ENCODE measurements around the gene KATNB1. TPM values are rescaled to one million over a fixed set of nuclear protein-coding genes. Genes with fewer than 3 reads are reported as not detected.

Gene KATNB1
- total RNA-seq, 1 donor from 2014 or later: 18.0 TPM

DNA sequence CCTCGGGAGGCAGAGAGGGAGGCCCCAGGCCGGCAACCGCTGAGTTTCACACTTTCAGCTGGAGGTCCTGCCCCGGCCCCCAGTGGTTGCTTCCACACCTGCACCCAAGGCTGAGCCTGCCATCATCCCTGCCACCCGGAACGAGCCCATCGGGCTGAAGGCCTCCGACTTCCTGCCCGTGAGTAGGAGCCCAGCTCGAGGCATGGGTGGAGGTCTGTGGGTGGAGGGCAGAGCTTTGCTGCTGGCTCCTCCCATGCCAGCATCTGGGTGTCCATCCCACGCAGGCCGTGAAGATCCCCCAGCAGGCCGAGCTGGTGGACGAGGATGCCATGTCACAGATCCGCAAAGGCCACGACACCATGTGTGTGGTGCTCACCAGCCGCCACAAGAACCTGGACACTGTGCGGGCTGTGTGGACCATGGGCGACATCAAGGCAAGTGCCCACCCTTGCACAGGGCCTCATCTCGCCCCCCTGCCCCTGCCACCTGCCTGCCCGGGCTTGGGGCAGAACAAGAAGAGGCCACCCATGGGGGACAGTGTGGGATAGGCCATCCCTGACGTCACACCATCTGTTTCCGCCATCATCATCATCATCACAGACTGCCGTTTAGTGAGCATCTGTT is 19.6 kb downstream of the KATNB1 start:
- DNase-seq: peak; percentile 44
- no peak overlapping the region for H3K27ac ChIP-seq
- H3K36me3 ChIP-seq: peaks cover 57% of the 10 kb centered on the region
- intact Hi-C loops (cut with DNase I): no loop called here
- H3K4me3 ChIP-seq: no peak overlapping the region
- no peaks in the 10 kb centered on the region for H3K9me3 ChIP-seq
- ATAC-seq: no peak
- TF ChIP-seq, protein P1, sequence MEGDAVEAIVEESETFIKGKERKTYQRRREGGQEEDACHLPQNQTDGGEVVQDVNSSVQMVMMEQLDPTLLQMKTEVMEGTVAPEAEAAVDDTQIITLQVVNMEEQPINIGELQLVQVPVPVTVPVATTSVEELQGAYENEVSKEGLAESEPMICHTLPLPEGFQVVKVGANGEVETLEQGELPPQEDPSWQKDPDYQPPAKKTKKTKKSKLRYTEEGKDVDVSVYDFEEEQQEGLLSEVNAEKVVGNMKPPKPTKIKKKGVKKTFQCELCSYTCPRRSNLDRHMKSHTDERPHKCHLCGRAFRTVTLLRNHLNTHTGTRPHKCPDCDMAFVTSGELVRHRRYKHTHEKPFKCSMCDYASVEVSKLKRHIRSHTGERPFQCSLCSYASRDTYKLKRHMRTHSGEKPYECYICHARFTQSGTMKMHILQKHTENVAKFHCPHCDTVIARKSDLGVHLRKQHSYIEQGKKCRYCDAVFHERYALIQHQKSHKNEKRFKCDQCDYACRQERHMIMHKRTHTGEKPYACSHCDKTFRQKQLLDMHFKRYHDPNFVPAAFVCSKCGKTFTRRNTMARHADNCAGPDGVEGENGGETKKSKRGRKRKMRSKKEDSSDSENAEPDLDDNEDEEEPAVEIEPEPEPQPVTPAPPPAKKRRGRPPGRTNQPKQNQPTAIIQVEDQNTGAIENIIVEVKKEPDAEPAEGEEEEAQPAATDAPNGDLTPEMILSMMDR (IDR thresholded peaks at IDR 0.05): no peak
- H3K4me1 ChIP-seq: peaks cover 12% of the 10 kb centered on the region
- no peaks in the 10 kb centered on the region for H3K27me3 ChIP-seq (ENCODE audit: low read depth)

DNA sequence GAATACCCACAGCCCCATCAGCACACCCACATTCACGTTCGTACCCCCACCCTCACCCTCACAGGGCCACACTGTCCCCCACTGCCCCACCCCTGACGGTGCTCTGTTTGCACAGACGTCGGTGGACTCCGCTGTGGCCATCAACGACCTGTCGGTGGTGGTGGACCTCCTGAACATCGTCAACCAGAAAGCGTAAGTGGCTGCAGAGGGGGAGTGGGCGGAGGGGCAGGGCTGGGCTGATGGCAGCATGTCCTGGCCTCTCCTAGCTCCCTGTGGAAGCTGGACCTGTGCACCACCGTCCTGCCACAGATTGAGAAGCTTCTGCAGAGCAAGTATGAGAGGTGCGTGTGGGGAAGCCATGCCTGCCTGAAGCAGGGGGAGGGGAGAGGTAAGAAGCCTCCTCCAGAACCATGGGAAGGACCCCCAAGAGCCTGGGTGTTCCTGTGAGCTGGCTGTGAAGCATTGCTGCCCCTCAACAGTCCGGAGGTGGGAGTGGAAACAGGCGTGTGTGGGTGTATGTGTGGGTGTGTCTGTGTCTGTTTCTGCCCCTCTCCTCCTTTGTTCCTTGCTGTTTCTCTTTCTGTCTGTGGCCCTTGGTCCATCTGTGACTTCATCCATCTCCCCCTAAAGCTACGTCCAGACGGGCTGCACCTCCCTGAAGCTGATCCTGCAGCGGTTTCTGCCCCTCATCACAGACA is 20.3 kb downstream of the KATNB1 start:
- TF ChIP-seq, protein P1 (IDR thresholded peaks at IDR 0.05): no peak
- no peak overlapping the region for H3K4me3 ChIP-seq
- peaks cover 63% of the 10 kb centered on the region for H3K36me3 ChIP-seq
- ATAC-seq (no peak), DNase-seq (peak; percentile 35)
- H3K9me3 ChIP-seq: no peaks in the 10 kb centered on the region
- no peaks in the 10 kb centered on the region for H3K27me3 ChIP-seq (ENCODE audit: low read depth)
- intact Hi-C loops (cut with DNase I): no loop called here
- H3K4me1 ChIP-seq: peaks cover 12% of the 10 kb centered on the region
- H3K27ac ChIP-seq: no peak overlapping the region

DNA sequence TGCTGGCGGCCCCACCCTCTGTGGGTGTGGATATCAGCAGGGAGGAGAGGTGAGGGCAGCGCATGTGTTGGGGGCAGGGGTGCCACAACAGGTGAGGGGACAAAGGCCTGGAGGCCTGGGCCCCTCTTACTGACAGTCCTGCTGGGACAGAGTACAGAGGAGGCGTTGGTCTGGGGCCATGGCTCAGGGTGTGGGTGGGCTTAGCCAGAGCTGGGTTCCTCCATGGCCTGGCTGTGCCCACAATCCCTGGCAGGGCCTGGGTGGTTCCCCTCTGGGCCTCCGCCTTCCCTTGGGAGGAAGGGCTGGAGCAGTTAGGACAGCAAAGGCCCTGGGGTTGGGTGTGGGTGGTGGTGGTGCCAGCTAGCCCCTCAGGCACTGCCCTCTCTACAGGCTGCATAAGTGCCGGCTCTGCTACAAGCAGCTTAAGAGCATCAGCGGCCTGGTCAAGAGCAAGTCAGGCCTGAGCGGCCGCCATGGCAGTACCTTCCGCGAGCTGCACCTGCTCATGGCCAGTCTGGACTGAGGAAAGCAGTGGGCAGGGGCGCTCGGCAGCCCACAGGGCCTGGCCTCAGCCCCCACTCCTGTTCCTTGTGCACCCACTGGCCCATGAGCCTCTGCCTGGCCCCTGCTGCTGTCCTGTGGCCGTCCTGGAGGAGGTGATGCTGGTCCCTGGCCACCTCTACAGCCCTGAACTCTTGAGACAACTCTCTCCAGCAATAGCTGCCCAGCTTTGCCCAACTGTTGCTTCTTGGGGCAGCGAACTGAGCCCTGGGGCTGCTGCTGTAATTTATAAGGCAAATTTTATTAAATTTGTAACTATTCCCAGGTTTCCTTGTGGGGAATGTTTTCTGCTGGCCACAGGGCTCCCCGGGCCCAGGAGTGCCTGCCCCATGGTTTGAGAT is 21.1 kb downstream of the KATNB1 start:
- H3K4me3 ChIP-seq: no peak overlapping the region
- H3K4me1 ChIP-seq: peaks cover 12% of the 10 kb centered on the region
- H3K36me3 ChIP-seq: peaks cover 62% of the 10 kb centered on the region
- no peaks in the 10 kb centered on the region for H3K9me3 ChIP-seq
- no peak overlapping the region for H3K27ac ChIP-seq
- peak; percentile 43 for DNase-seq
- ATAC-seq: peak in 1 of 2 donors; percentile 5
- TF ChIP-seq, protein P1 (IDR thresholded peaks at IDR 0.05): no peak
- no peaks in the 10 kb centered on the region for H3K27me3 ChIP-seq (ENCODE audit: low read depth)
- intact Hi-C loops (cut with DNase I): no loop called here

DNA sequence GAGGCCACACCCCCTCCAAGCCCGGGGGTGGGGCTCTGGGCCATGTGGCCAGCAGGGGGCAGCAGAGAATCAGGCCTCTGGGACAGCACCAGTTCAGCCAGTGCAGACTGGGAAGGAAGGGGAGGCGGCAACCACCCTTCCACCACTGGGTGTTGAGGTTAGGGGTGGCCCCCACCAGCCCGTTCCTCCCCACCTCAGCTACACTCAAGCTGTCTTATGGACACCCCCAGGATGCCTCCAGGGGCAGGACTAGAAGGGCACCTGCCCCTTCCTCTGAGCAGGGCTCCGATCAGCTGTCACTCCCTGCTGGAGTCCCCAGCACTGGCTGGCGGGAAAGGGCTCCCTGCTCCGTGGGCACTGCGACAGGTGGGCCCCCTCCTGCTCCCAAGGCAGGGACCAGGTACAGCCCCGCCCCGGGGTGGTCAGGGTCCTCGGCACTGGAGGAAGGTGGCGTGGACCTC is 21.8 kb downstream of the KATNB1 start:
- H3K27me3 ChIP-seq (ENCODE audit: low read depth): no peaks in the 10 kb centered on the region
- H3K36me3 ChIP-seq: peaks cover 62% of the 10 kb centered on the region
- peak; percentile 89 to 91 for ATAC-seq
- no peak overlapping the region for H3K4me3 ChIP-seq
- intact Hi-C loops (cut with DNase I): no loop called here
- TF ChIP-seq, protein P1 (IDR thresholded peaks at IDR 0.05): peak; percentile 97
- peak overlapping the region; percentile 49 for H3K27ac ChIP-seq
- peaks cover 12% of the 10 kb centered on the region for H3K4me1 ChIP-seq
- no peaks in the 10 kb centered on the region for H3K9me3 ChIP-seq
- DNase-seq: peak; percentile 90

DNA sequence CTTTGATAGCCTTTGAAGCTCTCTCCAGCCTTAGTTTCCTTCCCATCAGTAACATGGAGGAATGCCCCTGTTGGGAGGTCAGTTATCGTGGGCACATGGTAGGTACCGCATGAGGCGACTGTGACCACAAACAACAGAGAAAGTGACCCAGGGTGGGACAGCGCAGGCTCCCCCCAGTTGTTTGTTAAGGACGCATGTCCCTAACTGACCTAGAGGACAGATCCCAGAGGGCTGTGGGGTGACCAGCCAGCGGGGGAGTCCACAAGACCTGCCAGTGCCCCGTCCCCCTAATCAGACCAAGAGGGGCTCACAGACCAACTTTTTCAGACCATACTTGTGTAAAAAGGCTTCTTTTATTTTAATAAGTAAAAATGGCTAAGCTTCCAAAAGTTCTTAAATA is 22.3 kb downstream of the KATNB1 start:
- Histone ChIP-seq H3K4me3 (no peak overlapping the region), H3K36me3 (peaks cover 64% of the 10 kb centered on the region), H3K4me1 (peaks cover 12% of the 10 kb centered on the region), H3K27ac (peak overlapping the region; percentile 49), H3K27me3 (ENCODE audit: low read depth) (no peaks in the 10 kb centered on the region), H3K9me3 (no peaks in the 10 kb centered on the region)
- intact Hi-C loops (cut with DNase I): no loop called here
- TF ChIP-seq, protein P1 (IDR thresholded peaks at IDR 0.05): no peak
- DNase-seq (peak; percentile 23), ATAC-seq (no peak)

All from lower lobe of right lung (tissue), 2 donors.